Measurements from ENCODE around the gene DHTKD1. TPM values are rescaled to one million over a fixed set of nuclear protein-coding genes. Genes with fewer than 3 reads are reported as not detected.

Gene DHTKD1
- total and polyA plus RNA-seq, 2 of the 4 experiments (the other 2 are of a cell fraction) = 13.9 to 20.3 TPM

DNA sequence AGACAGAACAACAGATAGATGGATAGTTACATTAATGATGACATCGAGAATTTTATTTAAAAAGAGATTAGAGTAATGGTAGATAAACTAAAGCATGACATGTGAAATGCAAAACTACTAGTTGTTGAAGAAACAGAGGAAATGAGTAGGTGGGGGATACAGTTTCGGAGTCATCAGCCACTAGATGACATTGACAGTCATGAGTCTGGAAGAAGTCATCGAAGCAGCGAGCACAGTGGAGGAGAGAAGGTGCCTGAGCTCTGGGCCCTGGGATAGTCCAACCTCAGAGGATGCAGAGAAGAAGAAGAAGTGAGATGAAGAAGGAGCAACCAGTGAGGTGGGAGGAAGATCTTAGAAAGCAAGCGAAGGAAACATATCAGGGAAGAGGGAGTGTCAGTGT lies 40.5 kb downstream of the DHTKD1 start:
- Histone ChIP-seq H3K9me1 (ENCODE audit: insufficient read depth, low read length) (0 out of 2 replicates have a peak, but pooled peaks cover 2% of the 10 kb centered on the region), H4K91ac (ENCODE audit: insufficient read depth, low read depth, low read length) (no peak overlapping the region), H2AK5ac (ENCODE audit: low read depth, low read length) (no peak overlapping the region), H3K79me1 (ENCODE audit: low read depth in 1 of 2, low read length in 2 of 2) (no peaks in the 10 kb centered on the region), H3K4me2 (ENCODE audit: low read depth, low read length) (no peak overlapping the region), H3K18ac (ENCODE audit: low read depth, low read length) (no peak overlapping the region), H3K36me3 (ENCODE audit: control insufficient read depth, insufficient read depth, low read length) (peaks cover 35% of the 10 kb centered on the region), H2BK15ac (ENCODE audit: low read depth, low read length) (no peak overlapping the region), H3K14ac (replicated peaks; ENCODE audit: low read depth, low read length) (no peak overlapping the region), H3K23ac (ENCODE audit: low read depth, low read length) (no peak overlapping the region), H3K4me1 (ENCODE audit: control insufficient read depth, insufficient read depth, low read length) (no peaks in the 10 kb centered on the region), H4K20me1 (ENCODE audit: insufficient read depth, low read length) (no peaks in the 10 kb centered on the region), H2AFZ (replicated peaks; ENCODE audit: low read length, poor library complexity) (no peak overlapping the region), H3K4me3 (ENCODE audit: insufficient read depth, low read depth, low read length) (no peak overlapping the region), H2BK120ac (ENCODE audit: low read depth, low read length) (no peak overlapping the region), H2AK9ac (replicated peaks; ENCODE audit: low read depth, low read length, poor library complexity) (no peak overlapping the region), H3K27me3 (ENCODE audit: control insufficient read depth, insufficient read depth, low read length) (no peaks in the 10 kb centered on the region), H3K9ac (ENCODE audit: low read depth, low read length) (no peak overlapping the region), H3K4ac (ENCODE audit: low read depth, low read length) (no peak overlapping the region), H3K27ac (ENCODE audit: insufficient read depth, low read length) (no peak overlapping the region), H4K8ac (ENCODE audit: low read depth in 2 of 2, low read length in 2 of 2) (no peak overlapping the region), H4K5ac (ENCODE audit: low read depth, low read length) (no peak overlapping the region), H3K9me3 (ENCODE audit: control insufficient read depth, insufficient read depth, low read length) (no peaks in the 10 kb centered on the region), H3K56ac (ENCODE audit: extremely low read depth, insufficient read depth, low read length) (no peak overlapping the region), H2BK5ac (ENCODE audit: low read depth, low read length, poor library complexity, severe bottlenecking) (no peak overlapping the region), H2BK20ac (ENCODE audit: low read depth, low read length) (no peak overlapping the region)
- ATAC-seq (ENCODE audit: low read depth) = no peak
- TF ChIP-seq, protein P1, sequence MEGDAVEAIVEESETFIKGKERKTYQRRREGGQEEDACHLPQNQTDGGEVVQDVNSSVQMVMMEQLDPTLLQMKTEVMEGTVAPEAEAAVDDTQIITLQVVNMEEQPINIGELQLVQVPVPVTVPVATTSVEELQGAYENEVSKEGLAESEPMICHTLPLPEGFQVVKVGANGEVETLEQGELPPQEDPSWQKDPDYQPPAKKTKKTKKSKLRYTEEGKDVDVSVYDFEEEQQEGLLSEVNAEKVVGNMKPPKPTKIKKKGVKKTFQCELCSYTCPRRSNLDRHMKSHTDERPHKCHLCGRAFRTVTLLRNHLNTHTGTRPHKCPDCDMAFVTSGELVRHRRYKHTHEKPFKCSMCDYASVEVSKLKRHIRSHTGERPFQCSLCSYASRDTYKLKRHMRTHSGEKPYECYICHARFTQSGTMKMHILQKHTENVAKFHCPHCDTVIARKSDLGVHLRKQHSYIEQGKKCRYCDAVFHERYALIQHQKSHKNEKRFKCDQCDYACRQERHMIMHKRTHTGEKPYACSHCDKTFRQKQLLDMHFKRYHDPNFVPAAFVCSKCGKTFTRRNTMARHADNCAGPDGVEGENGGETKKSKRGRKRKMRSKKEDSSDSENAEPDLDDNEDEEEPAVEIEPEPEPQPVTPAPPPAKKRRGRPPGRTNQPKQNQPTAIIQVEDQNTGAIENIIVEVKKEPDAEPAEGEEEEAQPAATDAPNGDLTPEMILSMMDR (conservative IDR thresholded peaks at IDR 0.05; ENCODE audit: low read depth, low read length) = no peak
- no peak for TF ChIP-seq CHD1 (IDR thresholded peaks at IDR 0.05; ENCODE audit: low read depth, low read length)
- dilution Hi-C loops (cut with HindIII; ENCODE audit: low sequenced_read_pairs, unreplicated experiment) (no loop called here), in situ Hi-C loops (cut with MboI; ENCODE audit: low sequenced_read_pairs) (no loop called here), intact Hi-C loops (cut with micrococcal nuclease) (no loop called here)
- POLR2A ChIA-PET (ENCODE audit: unreplicated experiment) = no interaction called here
- 100% methylated on average over 4 of the region's 5 CpGs; no CpG with 5 or more reads in 1 of the 2 experiments for whole genome bisulfite sequencing, 2 experiments (ENCODE audit: extremely low coverage in 2 of 2, insufficient read length in 1 of 2)
- no peak for DNase-seq
- CTCF ChIA-PET = interaction anchor here (0.6 kb wide), 1 partner anchor 16 kb away, joined by 5 read pairs; no protein-coding TSS in a partner anchor
- BruUV-seq (replicated peaks) = no TSS peak

All from IMR-90 (cell line).